Dedifferentiated amniotic fluid mesenchymal stem cell (primary cell): ENCODE data around the gene ADAMTS2.

Experiments used
- DNase-seq: peaks from one replicate; pipeline ENCODE4 v3.0.0-alpha.2; 2016; ENCODE audit errors: extremely low spot score

The ADAMTS2 gene

DNA sequence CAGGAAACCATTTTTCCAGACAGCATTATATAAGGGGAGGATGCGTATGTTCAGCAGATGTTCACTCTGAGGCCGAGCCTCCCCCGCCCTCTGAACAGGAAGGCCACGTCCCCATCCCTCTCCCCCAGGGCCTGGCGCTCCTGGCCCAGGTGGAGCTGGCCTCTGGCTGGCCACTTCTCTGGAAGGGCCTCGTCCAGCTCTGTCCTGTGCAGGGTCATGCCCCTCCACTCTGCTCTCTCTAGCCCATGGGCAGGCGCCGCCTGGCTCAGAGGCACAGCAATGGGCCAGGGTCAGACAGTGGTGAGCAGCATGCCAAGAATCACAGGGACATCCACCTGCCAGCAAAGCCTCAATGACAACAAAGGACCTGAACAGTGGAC, 34.2 kb downstream of the ADAMTS2 start:
- DNase-seq = no peak

DNA sequence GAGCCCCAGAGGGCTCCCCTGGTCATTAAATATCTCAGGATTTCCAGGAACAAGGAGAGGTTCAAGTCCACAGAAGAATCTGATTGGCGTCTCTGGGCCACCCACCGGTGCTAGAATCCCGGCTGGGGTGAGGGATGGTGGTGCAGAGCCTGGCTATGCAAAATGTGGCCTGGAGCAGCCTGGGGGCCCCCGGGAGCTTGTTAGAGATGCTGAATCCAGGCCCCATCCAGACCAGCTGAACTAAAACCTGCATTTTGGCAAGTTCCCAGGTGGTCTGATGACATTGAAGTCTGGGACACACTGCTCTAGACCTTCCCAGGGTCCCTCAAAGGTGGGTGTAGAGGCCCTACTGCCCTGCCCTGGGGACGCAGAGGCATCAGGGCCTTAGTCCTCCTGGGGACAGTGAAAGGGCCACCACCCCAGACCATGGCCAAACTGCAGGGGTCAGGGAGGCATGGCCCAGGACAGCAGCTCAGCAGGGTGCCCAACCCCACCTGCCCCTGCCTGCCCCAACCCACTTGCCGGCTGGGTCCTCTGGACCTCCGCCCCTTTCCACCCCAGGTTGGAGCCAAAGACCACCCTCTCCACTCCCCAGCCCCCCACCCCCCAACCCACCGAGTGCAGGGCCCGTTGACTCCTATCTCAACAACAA, 34.7 kb downstream of the ADAMTS2 start:
- DNase-seq = no peak

- DNase-seq = no peak
Observed at GRCh38 chr5:179309751-179310320, 35.4 kb downstream of the ADAMTS2 start.

DNA sequence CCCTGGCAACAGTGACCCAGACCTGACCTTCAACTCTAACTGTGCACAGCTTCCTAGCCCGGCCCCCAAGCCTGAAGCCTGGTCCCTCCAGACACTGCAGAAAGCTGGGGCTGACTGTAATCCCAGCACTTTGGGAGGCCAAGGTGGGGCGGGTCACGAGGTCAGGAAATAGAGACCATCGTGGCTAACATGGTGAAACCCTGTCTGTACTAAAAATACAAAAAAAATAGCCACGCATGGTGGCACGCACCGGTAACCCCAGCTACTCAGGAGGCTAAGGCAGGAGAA, 35.9 kb downstream of the ADAMTS2 start:
- DNase-seq = no peak

DNA sequence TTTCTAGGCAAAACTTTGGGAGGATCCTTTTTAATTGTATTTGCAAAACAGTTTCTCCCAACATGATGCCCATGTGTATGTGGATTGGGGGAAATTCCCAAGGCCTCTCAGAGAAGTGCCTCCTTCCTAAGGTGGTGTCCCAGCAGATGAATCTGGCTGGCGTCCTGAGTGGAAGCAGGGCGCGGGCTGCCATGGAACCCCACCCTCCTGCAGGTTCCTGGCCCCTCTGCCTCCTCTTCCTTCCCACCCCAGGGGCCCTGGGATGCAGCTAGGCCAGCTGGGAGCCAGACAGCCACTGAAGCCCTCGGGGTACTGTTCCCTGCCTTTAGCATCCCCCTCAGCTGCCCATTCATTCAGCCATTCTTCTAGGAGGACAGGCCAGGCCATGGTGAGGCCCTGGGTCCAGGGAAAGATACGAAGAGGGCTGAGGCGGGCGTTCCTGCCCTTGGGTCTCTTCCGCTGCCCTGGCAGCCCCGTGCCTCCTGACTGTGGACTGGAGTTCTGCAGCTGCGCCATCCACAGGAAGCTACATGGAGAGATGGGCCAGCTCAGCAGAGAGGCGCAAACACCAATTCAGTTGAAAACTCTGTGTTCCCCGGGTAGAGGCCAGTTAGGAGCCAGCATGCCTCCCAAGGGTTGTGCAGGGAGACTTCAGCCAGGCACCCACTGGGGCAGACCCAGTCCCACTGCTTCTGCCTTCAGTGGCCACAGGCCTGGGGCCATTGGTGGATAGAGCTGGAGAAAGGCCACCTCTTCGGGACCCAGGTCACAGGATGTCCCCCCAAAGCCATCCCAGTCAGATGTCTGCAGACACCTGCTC, 36.5 kb downstream of the ADAMTS2 start:
- no peak for DNase-seq

- DNase-seq = no peak
Observed at GRCh38 chr5:179307931-179308471, 37.3 kb downstream of the ADAMTS2 start.

DNA sequence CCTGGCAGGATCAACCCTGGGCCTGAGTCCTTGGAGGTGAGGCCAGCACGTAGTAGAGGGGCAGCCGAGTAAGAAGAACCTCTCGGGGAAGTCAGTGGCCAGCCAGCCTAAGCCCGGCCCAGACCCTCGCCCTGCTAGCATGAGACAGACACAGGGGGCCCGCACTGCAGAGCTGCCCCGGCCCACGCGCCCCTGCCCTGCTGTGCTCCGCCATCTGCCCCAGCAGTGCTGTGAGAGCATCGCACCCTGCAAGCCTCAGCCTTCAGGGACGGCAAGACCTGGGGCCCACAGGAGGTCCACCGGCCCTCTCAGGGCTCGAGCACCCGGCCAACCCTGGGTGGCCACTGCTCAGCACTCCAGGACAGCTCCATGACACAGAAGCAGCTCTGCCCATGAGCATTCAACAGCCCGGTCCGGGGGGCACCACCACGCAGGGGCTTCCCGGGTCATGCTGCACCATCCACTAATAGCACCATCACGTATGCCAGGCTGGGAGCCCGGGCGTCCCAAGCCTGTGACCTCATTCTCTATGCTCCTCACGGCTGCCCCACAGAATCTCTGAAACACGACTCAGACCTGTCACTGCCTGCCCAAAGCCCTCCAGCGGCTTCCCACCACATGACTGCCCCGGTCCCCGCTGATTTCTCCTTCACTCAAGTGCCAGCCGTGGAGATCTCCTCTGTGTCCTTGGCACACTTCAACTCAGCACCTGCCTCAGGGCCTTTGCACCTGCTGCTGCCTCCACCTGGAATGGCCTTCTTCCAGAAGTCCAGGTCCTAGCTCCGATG, 38.1 kb downstream of the ADAMTS2 start:
- DNase-seq = no peak

- no peak for DNase-seq
Observed at GRCh38 chr5:179306191-179307012, 38.9 kb downstream of the ADAMTS2 start.

DNA sequence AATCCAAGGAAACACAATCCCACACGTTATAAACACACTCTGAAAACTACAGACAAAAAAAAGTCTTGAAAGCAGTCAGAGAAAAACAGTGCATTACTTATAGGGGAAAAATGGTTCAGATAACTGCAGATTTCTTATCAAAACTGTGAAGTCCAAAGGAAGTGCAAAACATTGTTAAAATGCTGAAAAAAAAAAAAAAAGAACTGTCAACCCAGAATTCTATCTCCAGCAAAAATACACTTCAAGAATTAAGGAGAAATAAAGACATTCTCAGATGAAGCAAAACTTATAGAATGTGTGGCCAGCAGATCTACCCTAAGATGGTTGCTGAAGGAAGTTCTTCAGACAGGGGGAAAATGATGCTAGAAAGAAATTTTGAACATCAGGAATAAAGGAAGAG, 40.4 kb downstream of the ADAMTS2 start:
- no peak for DNase-seq

- DNase-seq = peak; percentile 90
Observed at GRCh38 chr5:179304466-179304865, 40.8 kb downstream of the ADAMTS2 start.

DNA sequence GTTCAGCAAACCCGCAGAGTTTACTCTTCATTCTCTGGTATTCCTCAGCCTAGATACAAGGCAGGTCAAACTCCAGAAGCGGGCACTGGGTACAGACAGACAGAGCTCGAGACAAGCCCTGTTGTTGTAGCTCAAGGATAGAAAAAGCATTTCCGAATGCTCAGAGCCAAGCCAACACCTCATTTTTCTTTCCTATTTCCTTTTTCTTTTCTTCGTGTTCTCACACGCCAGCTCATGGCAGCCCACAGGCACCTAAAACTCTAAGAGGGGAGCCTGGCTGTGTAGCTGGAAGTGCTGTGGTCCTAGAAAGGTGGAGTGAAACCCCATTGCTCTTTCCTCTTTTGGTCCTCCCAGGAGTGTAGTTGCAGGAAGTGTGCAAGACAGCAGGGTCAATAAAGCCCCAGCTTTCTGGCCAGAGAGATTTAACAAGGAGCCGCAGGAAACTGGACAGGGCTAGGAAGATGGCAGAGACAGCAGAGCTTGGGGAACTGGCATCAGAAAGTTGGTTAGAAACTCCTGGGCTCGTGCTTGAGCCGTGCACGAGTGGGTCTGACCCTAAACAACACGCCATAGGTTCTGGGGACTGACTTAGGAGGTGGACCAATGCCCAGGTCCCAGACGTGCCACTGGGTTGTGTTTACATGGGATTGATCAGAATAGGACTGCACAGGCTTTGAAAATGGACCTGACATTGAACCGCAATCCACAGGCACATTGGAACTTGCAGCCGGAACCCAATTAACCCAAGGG, 41.6 kb downstream of the ADAMTS2 start:
- DNase-seq = no peak

DNA sequence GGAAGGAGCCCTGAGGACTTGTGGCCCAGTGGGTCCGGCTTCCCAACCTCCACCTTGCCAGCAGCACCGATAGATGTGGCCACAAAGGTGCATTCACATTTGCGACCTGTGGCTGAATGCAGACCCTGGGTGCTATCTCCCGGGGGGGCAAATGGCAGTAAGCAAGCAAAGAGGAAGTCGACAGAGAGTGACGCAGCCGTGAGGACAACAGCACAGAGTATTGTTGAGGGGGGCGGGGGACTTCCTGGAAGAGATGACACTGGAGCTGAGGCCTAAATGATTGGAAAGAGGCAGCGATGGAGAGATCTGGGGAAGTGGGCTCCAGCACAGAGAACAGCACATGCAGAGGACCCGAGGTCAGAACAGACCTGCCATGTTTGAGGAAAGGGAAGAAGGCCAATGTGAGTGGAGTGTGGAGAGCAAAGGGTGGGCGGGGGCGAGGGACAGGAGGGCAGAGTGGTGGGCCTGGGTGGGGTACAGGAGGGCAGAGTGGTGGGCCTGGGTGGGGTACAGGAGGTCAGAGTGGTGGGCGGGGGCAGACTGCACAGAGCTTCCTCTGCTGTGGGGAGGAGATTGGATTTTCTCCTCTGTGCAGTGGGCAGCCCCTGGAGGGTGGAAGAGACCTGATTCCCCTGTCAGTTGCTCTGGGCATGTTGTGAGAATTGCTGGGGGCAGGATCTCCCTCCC, 42.6 kb downstream of the ADAMTS2 start:
- DNase-seq = no peak

GRCh38 chr5:179301796-179302195, 43.5 kb downstream of the ADAMTS2 start:
- no peak for DNase-seq

DNA sequence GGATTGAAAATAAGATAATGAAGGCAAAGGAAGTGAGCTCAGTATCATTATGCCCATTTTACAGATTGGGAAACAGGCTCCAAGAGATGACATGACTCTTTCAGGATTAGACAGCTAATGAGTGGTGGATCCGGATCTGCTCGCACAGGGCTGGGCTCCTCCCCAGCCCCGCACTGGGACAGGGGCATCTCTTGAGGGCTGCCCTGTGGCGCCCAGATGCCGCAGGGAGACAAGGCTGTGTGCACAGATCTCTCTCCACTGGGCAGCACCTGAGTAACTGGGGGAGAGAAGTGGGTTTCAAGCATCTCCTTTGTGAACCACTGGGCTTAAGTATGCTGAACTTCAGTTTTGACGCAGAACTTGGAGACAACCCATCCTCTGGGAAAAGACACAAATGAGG, 43.9 kb downstream of the ADAMTS2 start:
- no peak for DNase-seq

- no peak for DNase-seq
Observed at GRCh38 chr5:179300581-179301180, 44.6 kb downstream of the ADAMTS2 start.

- DNase-seq = no peak
Observed at GRCh38 chr5:179298181-179298993, 46.9 kb downstream of the ADAMTS2 start.

- no peak for DNase-seq
Observed at GRCh38 chr5:179297486-179298180, 47.6 kb downstream of the ADAMTS2 start.

DNA sequence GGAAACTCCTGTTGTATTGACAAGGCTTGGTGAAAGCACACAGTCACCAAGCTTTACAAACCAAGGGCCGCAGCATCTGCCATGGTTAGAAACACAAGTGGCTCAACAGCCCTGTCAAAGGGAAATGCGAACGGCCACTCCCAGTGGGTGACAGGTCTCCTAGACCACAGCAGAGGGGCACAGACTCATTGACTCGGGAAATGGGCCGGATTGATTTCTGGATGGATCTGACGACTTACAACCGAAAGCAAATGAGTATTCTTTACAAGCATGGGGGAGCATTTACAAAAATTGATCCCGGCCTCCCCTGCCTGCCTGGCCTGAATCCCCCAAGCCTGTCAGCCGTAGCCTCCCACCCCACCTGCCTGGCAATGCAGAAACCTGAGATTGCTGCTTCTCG, 48.2 kb downstream of the ADAMTS2 start:
- no peak for DNase-seq
